Transverse colon (tissue), 4 donors: Measurements from ENCODE around the gene MAPKAPK2.

Experiments used
- EP300 ChIP-seq: sonication (generic); formaldehyde crosslinking; IDR thresholded peaks from one replicate; pipeline ENCODE4 v1.6.1; 2017; ENCODE audit warnings: antibody characterized with exemption, low read depth
- POLR2A ChIP-seq: fragments of 450-650 bp; IDR thresholded peaks from one replicate; pipeline ENCODE4 v1.6.1; 2016; ENCODE audit warnings: antibody characterized with exemption, mild to moderate bottlenecking, moderate library complexity
- POLR2AphosphoS5 ChIP-seq, 3 donors: sonication (generic); formaldehyde crosslinking; IDR thresholded peaks; one replicate each; pipeline ENCODE4 v1.6.1; 2016; ENCODE audit warnings: antibody characterized with exemption in 3 of 3
- TF ChIP-seq, protein P1 (sequence below), 5 experiments: fragments of 200-600 bp in 3 of 5; fragments of 450-650 bp in 2 of 5; sonication (generic) in 3 of 5; IDR thresholded peaks; 1 replicate in 2 of 5; 2 replicates in 3 of 5; pipeline ENCODE4 v1.5.1; 2016 to 2017; ENCODE audit warnings: antibody characterized with exemption in 5 of 5, inconsistent platforms in 3 of 5, mild to moderate bottlenecking in 2 of 5, moderate library complexity in 1 of 5

- TF ChIP-seq, protein P1, sequence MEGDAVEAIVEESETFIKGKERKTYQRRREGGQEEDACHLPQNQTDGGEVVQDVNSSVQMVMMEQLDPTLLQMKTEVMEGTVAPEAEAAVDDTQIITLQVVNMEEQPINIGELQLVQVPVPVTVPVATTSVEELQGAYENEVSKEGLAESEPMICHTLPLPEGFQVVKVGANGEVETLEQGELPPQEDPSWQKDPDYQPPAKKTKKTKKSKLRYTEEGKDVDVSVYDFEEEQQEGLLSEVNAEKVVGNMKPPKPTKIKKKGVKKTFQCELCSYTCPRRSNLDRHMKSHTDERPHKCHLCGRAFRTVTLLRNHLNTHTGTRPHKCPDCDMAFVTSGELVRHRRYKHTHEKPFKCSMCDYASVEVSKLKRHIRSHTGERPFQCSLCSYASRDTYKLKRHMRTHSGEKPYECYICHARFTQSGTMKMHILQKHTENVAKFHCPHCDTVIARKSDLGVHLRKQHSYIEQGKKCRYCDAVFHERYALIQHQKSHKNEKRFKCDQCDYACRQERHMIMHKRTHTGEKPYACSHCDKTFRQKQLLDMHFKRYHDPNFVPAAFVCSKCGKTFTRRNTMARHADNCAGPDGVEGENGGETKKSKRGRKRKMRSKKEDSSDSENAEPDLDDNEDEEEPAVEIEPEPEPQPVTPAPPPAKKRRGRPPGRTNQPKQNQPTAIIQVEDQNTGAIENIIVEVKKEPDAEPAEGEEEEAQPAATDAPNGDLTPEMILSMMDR (IDR thresholded peaks at IDR 0.05), result no peak
- TF ChIP-seq POLR2A (no peak), POLR2AphosphoS5 (IDR thresholded peaks at IDR 0.05) (no peak), EP300 (no peak)
Observed at GRCh38 chr1:206732992-206733391, 48.3 kb downstream of the MAPKAPK2 start.
